H1 (cell line): ENCODE measurements around the gene NEDD4.

Source experiments
- CHD2 ChIP-seq: IDR thresholded peaks from 2 replicates; pipeline ENCODE4 v1.6.1; 2012; ENCODE audit warnings: low read length, improper control_type of control experiment
- TF ChIP-seq, protein P1 (sequence below), 3 experiments: IDR thresholded peaks; 1 replicate in 2 of 3; 2 replicates in 1 of 3; pipeline versions ENCODE4 v1.5.1 to v1.6.1; 2011; ENCODE audit warnings: low read length in 3 of 3, mild to moderate bottlenecking in 3 of 3, inconsistent platforms in 2 of 3, low read depth in 1 of 3, moderate library complexity in 1 of 3; ENCODE audit not compliant: insufficient read depth in 1 of 3; ENCODE audit errors: control extremely low read depth in 1 of 3

DNA sequence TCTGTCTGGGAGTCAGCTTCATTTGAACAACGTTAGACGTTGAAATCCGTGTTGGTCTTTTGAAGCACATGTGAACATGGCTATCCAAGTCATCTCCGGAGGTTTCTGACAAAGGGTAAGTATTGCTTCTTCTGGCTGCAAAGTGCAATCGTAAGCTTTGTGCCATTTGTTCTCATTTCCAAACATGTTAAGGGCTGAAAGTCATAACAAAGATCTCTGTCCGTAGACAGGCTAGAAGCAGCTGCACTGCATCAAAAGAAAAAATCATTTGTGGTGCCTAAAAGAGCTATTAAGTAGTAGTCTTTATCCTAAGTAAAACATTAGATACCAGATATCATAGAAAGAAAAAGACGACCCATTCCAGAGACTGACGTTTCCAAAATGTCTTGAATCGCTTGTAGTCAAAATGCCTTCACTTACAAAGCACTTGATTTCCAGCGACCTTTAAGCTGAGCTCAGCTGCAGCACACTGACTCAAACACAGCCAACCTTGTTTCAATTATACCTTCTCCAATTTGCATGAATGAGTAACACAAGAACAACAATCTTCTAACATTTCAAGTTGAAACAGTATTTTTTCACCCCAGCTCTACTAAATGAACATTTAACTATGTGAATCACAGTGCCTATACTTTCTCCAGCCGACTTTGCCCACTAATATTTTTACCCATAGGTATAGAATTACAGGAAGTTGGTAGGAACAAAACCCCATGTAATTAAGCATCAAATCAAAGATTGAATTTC is 76.6 kb downstream of the NEDD4 start:
- no peak for TF ChIP-seq CHD2
- TF ChIP-seq, protein P1, sequence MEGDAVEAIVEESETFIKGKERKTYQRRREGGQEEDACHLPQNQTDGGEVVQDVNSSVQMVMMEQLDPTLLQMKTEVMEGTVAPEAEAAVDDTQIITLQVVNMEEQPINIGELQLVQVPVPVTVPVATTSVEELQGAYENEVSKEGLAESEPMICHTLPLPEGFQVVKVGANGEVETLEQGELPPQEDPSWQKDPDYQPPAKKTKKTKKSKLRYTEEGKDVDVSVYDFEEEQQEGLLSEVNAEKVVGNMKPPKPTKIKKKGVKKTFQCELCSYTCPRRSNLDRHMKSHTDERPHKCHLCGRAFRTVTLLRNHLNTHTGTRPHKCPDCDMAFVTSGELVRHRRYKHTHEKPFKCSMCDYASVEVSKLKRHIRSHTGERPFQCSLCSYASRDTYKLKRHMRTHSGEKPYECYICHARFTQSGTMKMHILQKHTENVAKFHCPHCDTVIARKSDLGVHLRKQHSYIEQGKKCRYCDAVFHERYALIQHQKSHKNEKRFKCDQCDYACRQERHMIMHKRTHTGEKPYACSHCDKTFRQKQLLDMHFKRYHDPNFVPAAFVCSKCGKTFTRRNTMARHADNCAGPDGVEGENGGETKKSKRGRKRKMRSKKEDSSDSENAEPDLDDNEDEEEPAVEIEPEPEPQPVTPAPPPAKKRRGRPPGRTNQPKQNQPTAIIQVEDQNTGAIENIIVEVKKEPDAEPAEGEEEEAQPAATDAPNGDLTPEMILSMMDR (IDR thresholded peaks at IDR 0.05; ENCODE audit: control extremely low read depth in 1 of 3, insufficient read depth in 1 of 3, low read depth in 1 of 3, low read length in 3 of 3), result no peak
